Activated CD8-positive, alpha-beta T cell treated with anti-CD3 and anti-CD28 coated beads for 36 hours (primary cell): ENCODE results near the gene CNIH3. TPM values are rescaled to one million over a fixed set of nuclear protein-coding genes. Genes with fewer than 3 reads are reported as not detected.

ENCODE experiments used
- ATAC-seq: fragments of 200-7000 bp; cut with Tn5 transposase; one replicate; pipeline ENCODE4 v1.10.0; 2021; ENCODE audit warnings: mild to moderate bottlenecking, moderate library complexity
- CTCF ChIA-PET: fragments of 350-600 bp; sonication (Branson Sonifier 250); formaldehyde crosslinking; loops from one replicate; lab custom pipeline; 2021; ENCODE audit warnings: antibody characterized with exemption; lab: Charles Lee
- POLR2A ChIA-PET: fragments of 350-600 bp; sonication (Branson Sonifier 250); formaldehyde crosslinking; loops from one replicate; lab custom pipeline; 2021; ENCODE audit warnings: antibody characterized with exemption; lab: Charles Lee
- DNase-seq: peaks from one replicate; pipeline ENCODE4 v3.0.0-alpha.2; 2020
- H3K27ac Mint-ChIP-seq: one replicate; pipeline ENCODE4 v1.8.0; 2021; ENCODE audit warnings: mild to moderate bottlenecking, mixed read lengths
- H3K27me3 Mint-ChIP-seq: one replicate; pipeline ENCODE4 v1.8.0; 2021; ENCODE audit warnings: mixed read lengths
- H3K36me3 Mint-ChIP-seq: one replicate; pipeline ENCODE4 v1.8.0; 2021; ENCODE audit warnings: low read depth, mixed read lengths
- H3K4me1 Mint-ChIP-seq: one replicate; pipeline ENCODE4 v1.8.0; 2021; ENCODE audit warnings: low read depth, mixed read lengths
- H3K4me3 Mint-ChIP-seq: one replicate; pipeline ENCODE4 v1.8.0; 2021; ENCODE audit warnings: mild to moderate bottlenecking, moderate library complexity, mixed read lengths
- H3K9me3 Mint-ChIP-seq: one replicate; pipeline ENCODE4 v1.8.0; 2021; ENCODE audit warnings: mixed read lengths
- CTCF ChIP-seq: fragments of 200-600 bp; IDR thresholded peaks from one replicate; pipeline ENCODE4 v1.8.0; 2022; ENCODE audit warnings: antibody characterized with exemption, mild to moderate bottlenecking
- intact Hi-C: fragments of 100-400 bp; cut with micrococcal nuclease; formaldehyde crosslinking; loops from one replicate; pipeline ENCODE4 v1.10.0; 2022
- total RNA-seq, 2 experiments: library from RNA; stranded (reverse); gene quantifications; one replicate each; pipeline ENCODE4 v1.2.3, GENCODE V29; 2021

The CNIH3 gene
- total RNA-seq, 2 experiments from 2014 or later = 1.6 to 2.1 TPM

GRCh38 chr1:224779536-224779935 is 163.4 kb downstream of the CNIH3 start:
- ChIA-PET POLR2A (no interaction called here), CTCF (no interaction called here)
- ATAC-seq (no peak), DNase-seq (no peak)
- intact Hi-C loops = no loop called here
- no peak overlapping the region for H3K27ac Mint-ChIP-seq
- H3K4me1 Mint-ChIP-seq = peaks cover 17% of the 10 kb centered on the region
- TF ChIP-seq CTCF = no peak
- no peaks in the 10 kb centered on the region for H3K9me3 Mint-ChIP-seq
- no peaks in the 10 kb centered on the region for H3K27me3 Mint-ChIP-seq
- H3K4me3 Mint-ChIP-seq = no peak overlapping the region
- H3K36me3 Mint-ChIP-seq = no peaks in the 10 kb centered on the region

- Mint-ChIP-seq H3K4me1 (peaks cover 20% of the 10 kb centered on the region), H3K27ac (no peak overlapping the region), H3K27me3 (no peaks in the 10 kb centered on the region), H3K4me3 (no peak overlapping the region), H3K9me3 (no peaks in the 10 kb centered on the region), H3K36me3 (no peaks in the 10 kb centered on the region)
- intact Hi-C loops = no loop called here
- DNase-seq = no peak
- CTCF ChIA-PET = no interaction called here
- POLR2A ChIA-PET = no interaction called here
- no peak for ATAC-seq
- no peak for TF ChIP-seq CTCF
Observed at GRCh38 chr1:224780736-224781135, 164.6 kb downstream of the CNIH3 start.

GRCh38 chr1:224781800-224782199 is 165.7 kb downstream of the CNIH3 start:
- POLR2A ChIA-PET = no interaction called here
- no peak for TF ChIP-seq CTCF
- Mint-ChIP-seq H3K36me3 (no peaks in the 10 kb centered on the region), H3K27ac (no peak overlapping the region), H3K9me3 (no peaks in the 10 kb centered on the region), H3K4me1 (peaks cover 20% of the 10 kb centered on the region), H3K4me3 (no peak overlapping the region), H3K27me3 (no peaks in the 10 kb centered on the region)
- CTCF ChIA-PET = no interaction called here
- DNase-seq = no peak
- ATAC-seq = no peak
- intact Hi-C loops = no loop called here

- Mint-ChIP-seq H3K4me1 (peaks cover 24% of the 10 kb centered on the region), H3K27ac (no peak overlapping the region), H3K36me3 (no peaks in the 10 kb centered on the region), H3K4me3 (no peak overlapping the region), H3K9me3 (peaks cover 6% of the 10 kb centered on the region), H3K27me3 (no peaks in the 10 kb centered on the region)
- TF ChIP-seq CTCF = no peak
- ATAC-seq (no peak), DNase-seq (no peak)
- intact Hi-C loops = no loop called here
- CTCF ChIA-PET = no interaction called here
- POLR2A ChIA-PET = no interaction called here
Observed at GRCh38 chr1:224782281-224783000, 166.3 kb downstream of the CNIH3 start.

GRCh38 chr1:224783006-224783651 is 167.0 kb downstream of the CNIH3 start:
- intact Hi-C loops = no loop called here
- H3K4me1 Mint-ChIP-seq = peaks cover 24% of the 10 kb centered on the region

More at GRCh38 chr1:224783006-224783651, 167.0 kb downstream of the CNIH3 start:
- ChIA-PET CTCF (no interaction called here), POLR2A (no interaction called here)
- TF ChIP-seq CTCF = no peak
- no peaks in the 10 kb centered on the region for H3K36me3 Mint-ChIP-seq
- H3K4me3 Mint-ChIP-seq = no peak overlapping the region
- DNase-seq = no peak
- H3K27ac Mint-ChIP-seq = no peak overlapping the region
- H3K9me3 Mint-ChIP-seq = peaks cover 6% of the 10 kb centered on the region
- no peak for ATAC-seq
- H3K27me3 Mint-ChIP-seq = no peaks in the 10 kb centered on the region
